ENCODE data around the gene RNF186.

RNF186 gene, protein sequence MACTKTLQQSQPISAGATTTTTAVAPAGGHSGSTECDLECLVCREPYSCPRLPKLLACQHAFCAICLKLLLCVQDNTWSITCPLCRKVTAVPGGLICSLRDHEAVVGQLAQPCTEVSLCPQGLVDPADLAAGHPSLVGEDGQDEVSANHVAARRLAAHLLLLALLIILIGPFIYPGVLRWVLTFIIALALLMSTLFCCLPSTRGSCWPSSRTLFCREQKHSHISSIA

DNA sequence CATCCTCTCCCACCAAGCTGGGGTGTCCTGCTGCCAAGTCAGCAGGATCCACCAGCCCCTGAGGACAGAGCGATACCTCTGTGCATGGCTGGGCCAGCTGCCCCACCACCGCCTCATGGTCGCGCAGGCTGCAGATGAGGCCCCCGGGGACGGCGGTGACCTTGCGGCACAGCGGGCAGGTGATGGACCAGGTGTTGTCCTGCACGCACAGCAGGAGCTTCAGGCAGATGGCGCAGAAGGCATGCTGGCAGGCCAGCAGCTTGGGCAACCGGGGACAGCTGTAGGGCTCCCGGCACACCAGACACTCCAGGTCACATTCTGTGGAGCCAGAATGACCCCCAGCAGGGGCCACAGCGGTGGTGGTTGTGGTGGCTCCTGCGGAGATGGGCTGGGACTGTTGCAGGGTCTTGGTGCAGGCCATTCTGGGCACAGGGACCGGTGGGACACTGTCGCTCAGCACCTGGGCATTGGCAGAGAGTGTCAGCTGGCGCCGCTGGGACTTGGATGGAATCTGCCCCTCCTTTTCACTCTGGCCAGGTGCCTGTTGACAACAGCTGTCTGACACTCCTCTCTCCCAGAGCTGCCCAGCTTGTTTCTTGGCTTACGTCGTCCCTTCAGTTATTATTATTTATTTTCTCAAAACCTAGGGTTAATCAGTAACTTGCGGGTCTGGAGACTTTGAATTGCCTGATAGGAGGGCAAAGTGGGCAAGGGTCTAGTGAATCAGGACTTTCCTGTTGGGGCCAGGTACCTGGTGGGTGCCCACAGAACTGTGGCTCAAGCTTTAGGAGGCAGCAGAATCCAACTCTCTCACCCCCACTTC lies at the start of gene RNF186:
RNF186 (minus strand) TSS at position 603 of the 823 bp plus-strand sequence; CDS start at position 421, 182 bp downstream.
- TF ChIP-seq ZNF565 (CRISPR knock-in tag; conservative IDR thresholded peaks at IDR 0.05; ENCODE audit: low read depth) (no peak), ISL1 (CRISPR knock-in tag; IDR thresholded peaks at IDR 0.05) (no peak), ZC3H10 (CRISPR knock-in tag; IDR thresholded peaks at IDR 0.05) (no peak), ZNF8 (CRISPR knock-in tag; IDR thresholded peaks at IDR 0.05) (no peak), TOX (CRISPR knock-in tag; IDR thresholded peaks at IDR 0.05; ENCODE audit: borderline replicate concordance) (no peak), PPARA (CRISPR knock-in tag; IDR thresholded peaks at IDR 0.05; ENCODE audit: borderline replicate concordance) (no peak), GLIS3 (CRISPR knock-in tag; IDR thresholded peaks at IDR 0.05) (no peak), ZNF70 (CRISPR knock-in tag; IDR thresholded peaks at IDR 0.05) (no peak)
- TF ChIP-seq, protein P1, sequence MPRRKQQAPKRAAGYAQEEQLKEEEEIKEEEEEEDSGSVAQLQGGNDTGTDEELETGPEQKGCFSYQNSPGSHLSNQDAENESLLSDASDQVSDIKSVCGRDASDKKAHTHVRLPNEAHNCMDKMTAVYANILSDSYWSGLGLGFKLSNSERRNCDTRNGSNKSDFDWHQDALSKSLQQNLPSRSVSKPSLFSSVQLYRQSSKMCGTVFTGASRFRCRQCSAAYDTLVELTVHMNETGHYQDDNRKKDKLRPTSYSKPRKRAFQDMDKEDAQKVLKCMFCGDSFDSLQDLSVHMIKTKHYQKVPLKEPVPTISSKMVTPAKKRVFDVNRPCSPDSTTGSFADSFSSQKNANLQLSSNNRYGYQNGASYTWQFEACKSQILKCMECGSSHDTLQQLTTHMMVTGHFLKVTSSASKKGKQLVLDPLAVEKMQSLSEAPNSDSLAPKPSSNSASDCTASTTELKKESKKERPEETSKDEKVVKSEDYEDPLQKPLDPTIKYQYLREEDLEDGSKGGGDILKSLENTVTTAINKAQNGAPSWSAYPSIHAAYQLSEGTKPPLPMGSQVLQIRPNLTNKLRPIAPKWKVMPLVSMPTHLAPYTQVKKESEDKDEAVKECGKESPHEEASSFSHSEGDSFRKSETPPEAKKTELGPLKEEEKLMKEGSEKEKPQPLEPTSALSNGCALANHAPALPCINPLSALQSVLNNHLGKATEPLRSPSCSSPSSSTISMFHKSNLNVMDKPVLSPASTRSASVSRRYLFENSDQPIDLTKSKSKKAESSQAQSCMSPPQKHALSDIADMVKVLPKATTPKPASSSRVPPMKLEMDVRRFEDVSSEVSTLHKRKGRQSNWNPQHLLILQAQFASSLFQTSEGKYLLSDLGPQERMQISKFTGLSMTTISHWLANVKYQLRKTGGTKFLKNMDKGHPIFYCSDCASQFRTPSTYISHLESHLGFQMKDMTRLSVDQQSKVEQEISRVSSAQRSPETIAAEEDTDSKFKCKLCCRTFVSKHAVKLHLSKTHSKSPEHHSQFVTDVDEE (CRISPR knock-in tag; IDR thresholded peaks at IDR 0.05): no peak
- TF ChIP-seq, protein P2, sequence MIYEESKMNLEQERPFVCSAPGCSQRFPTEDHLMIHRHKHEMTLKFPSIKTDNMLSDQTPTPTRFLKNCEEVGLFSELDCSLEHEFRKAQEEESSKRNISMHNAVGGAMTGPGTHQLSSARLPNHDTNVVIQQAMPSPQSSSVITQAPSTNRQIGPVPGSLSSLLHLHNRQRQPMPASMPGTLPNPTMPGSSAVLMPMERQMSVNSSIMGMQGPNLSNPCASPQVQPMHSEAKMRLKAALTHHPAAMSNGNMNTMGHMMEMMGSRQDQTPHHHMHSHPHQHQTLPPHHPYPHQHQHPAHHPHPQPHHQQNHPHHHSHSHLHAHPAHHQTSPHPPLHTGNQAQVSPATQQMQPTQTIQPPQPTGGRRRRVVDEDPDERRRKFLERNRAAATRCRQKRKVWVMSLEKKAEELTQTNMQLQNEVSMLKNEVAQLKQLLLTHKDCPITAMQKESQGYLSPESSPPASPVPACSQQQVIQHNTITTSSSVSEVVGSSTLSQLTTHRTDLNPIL (CRISPR knock-in tag; IDR thresholded peaks at IDR 0.05; ENCODE audit: low read depth): no peak
- TF ChIP-seq, protein P3, sequence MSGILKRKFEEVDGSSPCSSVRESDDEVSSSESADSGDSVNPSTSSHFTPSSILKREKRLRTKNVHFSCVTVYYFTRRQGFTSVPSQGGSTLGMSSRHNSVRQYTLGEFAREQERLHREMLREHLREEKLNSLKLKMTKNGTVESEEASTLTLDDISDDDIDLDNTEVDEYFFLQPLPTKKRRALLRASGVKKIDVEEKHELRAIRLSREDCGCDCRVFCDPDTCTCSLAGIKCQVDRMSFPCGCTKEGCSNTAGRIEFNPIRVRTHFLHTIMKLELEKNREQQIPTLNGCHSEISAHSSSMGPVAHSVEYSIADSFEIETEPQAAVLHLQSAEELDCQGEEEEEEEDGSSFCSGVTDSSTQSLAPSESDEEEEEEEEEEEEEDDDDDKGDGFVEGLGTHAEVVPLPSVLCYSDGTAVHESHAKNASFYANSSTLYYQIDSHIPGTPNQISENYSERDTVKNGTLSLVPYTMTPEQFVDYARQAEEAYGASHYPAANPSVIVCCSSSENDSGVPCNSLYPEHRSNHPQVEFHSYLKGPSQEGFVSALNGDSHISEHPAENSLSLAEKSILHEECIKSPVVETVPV (CRISPR knock-in tag; IDR thresholded peaks at IDR 0.05): no peak
- no peak for ATAC-seq

DNA sequence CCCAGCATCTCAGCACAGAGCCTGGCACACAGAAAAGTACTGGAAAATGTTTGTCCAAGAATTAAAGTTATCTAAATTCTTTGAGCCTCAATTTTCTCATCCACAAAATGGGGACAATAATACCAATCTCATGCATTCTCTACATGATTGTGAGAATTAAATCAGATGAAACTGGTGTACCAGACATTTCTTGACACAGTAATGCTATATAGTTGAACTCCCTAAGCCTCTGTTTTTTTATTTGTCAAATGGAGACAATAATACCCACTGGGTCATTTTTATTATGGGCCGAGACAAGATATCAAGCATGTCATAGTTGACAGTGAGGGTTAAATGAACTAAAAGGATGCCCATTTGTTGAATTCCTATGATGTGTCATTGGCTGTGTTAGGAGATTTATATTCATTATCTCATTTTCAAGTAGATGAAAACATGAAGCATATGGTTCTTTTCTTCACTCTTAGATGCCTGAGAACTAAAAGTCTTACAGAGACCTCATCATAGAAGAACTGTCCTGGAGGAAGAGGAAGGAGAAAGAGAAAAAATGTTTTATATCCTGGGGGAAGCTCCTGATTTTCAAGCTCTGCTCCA lies 49.6 kb upstream of the RNF186 start:
- TF ChIP-seq ZFP3 (CRISPR knock-in tag; IDR thresholded peaks at IDR 0.05) (no peak), RARB (CRISPR knock-in tag; IDR thresholded peaks at IDR 0.05) (no peak), SNAI2 (CRISPR knock-in tag; IDR thresholded peaks at IDR 0.05) (no peak), OSR1 (CRISPR knock-in tag; IDR thresholded peaks at IDR 0.05) (no peak), BACH2 (CRISPR knock-in tag; IDR thresholded peaks at IDR 0.05; ENCODE audit: borderline replicate concordance) (no peak), ZC3H10 (CRISPR knock-in tag; IDR thresholded peaks at IDR 0.05) (no peak)
- TF ChIP-seq, protein P1 (CRISPR knock-in tag; IDR thresholded peaks at IDR 0.05): no peak
- ATAC-seq: no peak

DNA sequence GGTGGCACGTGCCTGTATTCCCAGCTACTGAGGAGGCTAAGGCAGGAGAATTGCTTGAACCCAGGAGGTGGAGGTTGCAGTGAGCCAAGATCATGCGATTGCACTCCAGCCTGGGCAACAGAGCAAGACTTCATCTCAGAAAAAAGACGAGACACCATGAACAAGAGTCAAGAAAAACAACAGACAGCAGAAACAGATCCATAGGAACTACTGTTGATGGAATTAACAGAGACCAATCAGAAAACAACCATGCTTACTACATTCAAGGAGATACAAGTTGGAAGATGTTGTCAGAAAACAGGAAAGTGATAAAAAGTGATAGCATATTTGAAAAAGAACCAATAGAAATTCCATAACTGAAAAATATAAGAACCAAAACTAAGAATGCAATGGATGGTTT lies 47.9 kb upstream of the RNF186 start:
- no peak for ATAC-seq
- TF ChIP-seq, protein P4, sequence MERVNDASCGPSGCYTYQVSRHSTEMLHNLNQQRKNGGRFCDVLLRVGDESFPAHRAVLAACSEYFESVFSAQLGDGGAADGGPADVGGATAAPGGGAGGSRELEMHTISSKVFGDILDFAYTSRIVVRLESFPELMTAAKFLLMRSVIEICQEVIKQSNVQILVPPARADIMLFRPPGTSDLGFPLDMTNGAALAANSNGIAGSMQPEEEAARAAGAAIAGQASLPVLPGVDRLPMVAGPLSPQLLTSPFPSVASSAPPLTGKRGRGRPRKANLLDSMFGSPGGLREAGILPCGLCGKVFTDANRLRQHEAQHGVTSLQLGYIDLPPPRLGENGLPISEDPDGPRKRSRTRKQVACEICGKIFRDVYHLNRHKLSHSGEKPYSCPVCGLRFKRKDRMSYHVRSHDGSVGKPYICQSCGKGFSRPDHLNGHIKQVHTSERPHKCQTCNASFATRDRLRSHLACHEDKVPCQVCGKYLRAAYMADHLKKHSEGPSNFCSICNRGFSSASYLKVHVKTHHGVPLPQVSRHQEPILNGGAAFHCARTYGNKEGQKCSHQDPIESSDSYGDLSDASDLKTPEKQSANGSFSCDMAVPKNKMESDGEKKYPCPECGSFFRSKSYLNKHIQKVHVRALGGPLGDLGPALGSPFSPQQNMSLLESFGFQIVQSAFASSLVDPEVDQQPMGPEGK (CRISPR knock-in tag; IDR thresholded peaks at IDR 0.05; ENCODE audit: borderline replicate concordance): no peak
- TF ChIP-seq ZFP3 (CRISPR knock-in tag; IDR thresholded peaks at IDR 0.05): no peak
- TF ChIP-seq ZNF8 (CRISPR knock-in tag; IDR thresholded peaks at IDR 0.05): no peak
- no peak for TF ChIP-seq TOX (CRISPR knock-in tag; IDR thresholded peaks at IDR 0.05; ENCODE audit: borderline replicate concordance)
- TF ChIP-seq, protein P5, sequence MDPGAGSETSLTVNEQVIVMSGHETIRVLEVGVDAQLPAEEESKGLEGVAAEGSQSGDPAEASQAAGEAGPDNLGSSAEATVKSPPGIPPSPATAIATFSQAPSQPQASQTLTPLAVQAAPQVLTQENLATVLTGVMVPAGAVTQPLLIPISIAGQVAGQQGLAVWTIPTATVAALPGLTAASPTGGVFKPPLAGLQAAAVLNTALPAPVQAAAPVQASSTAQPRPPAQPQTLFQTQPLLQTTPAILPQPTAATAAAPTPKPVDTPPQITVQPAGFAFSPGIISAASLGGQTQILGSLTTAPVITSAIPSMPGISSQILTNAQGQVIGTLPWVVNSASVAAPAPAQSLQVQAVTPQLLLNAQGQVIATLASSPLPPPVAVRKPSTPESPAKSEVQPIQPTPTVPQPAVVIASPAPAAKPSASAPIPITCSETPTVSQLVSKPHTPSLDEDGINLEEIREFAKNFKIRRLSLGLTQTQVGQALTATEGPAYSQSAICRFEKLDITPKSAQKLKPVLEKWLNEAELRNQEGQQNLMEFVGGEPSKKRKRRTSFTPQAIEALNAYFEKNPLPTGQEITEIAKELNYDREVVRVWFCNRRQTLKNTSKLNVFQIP (CRISPR knock-in tag; IDR thresholded peaks at IDR 0.05; ENCODE audit: borderline replicate concordance, low read depth): no peak
- TF ChIP-seq SNAI2 (CRISPR knock-in tag; IDR thresholded peaks at IDR 0.05): no peak
- no peak for TF ChIP-seq OSR1 (CRISPR knock-in tag; IDR thresholded peaks at IDR 0.05)

All from SK-N-SH treated with all-trans-retinoic acid at 6 μM for 48 hours (cell line).